ENCODE results near the gene FAM174C. TPM values are rescaled to one million over a fixed set of nuclear protein-coding genes. Genes with fewer than 3 reads are reported as not detected.
A peak's percentile ranks its signal among the peaks of the same experiment; 100 is the strongest.
"Not testable (repeated sequence)": the region's sequence is repeated elsewhere in the genome, so short reads cannot be mapped to it uniquely, and the experiment has no call there.

The FAM174C gene
- polyA plus RNA-seq, 4 donors, result 18.7 to 30.6 (median 19.8) TPM

- DNase-seq (ENCODE audit: low read depth in 4 of 4, low spot score in 3 of 4), result no peak
These were observed 38.2 kb upstream of the FAM174C start for GRCh38 chr19:1237027-1237659.

- DNase-seq (ENCODE audit: low read depth in 4 of 4, low spot score in 3 of 4), result no peak
These were observed 37.5 kb upstream of the FAM174C start, which contains the start of gene CBARP for GRCh38 chr19:1237754-1238368. Gene CBARP, minus strand, starts transcription at chr19:1238005. Its CDS starts 1,905 bp downstream, at chr19:1236100.

- no peak for DNase-seq (ENCODE audit: low read depth in 4 of 4, low spot score in 3 of 4)
These were observed 36.7 kb upstream of the FAM174C start for GRCh38 chr19:1238369-1239303.

DNA sequence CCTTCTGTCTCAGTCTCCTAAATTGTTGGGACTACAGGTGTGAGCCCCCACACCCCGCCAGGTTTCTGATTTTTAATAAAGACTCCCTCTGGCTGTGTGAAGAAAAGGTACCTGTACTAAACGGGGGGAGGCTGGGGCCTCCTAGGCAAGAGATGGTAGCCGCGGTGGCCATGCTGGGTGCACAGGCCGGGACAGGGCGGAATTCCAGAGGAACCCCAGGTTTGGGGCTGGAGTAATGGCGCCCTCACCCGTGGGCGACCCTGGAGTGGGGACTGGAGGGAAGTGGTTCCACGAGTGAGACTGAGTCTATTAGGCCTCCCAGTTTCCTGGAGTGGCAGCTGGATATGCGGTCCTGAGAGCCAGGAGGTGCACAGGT, 35.9 kb upstream of the FAM174C start:
- no peak for DNase-seq (ENCODE audit: low read depth in 4 of 4, low spot score in 3 of 4)

DNA sequence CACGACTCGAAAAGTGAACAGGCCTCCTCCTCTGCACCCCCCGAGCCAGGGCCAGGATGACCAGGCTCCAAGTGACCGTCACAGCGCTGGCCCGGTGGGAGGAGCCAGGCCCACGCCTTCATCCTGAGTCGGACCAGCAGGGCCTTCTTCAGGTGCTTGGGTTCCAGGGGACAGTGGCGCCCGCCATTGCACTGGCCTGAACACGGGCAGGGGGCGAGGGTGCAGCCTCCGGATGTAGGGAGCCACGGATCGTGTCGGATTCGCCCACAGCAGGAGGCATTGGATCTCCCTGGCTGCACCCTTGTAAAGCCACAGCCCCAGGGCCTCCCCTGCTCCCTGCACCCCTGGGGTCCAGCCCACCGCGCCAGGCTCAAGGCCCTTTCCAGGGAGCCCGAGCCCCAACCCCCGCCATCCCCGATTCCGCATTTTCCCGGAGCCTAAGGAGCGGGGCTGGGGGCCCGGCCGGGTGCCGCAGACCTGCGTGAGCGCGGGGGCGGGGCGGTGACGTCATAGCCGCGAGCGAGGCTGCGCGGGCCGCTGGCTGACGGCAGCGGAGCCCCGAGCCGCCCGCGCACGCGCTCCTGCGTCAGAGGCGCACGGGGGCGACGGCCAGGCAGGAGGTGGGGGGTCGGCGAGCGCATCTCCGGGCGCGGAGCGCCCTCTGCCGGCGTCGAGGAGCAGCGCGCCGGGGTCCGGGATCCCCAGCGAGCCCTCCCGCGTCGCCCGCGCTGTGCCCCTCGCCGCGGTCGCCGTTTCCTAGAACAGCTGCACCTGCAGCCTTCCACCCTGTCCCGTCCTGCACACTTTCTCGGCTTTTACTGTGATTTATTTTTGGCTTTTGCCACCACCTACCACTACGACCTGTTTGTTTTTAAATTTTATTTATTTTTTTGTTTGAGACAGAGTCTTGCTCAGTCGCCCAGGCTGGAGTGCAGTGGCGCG, 35.3 kb upstream of the FAM174C start:
- DNase-seq (ENCODE audit: low read depth in 4 of 4, low spot score in 3 of 4), result peak in 2 of 4 donors; percentile 80

- no peak for DNase-seq (ENCODE audit: low read depth in 4 of 4, low spot score in 3 of 4)
These were observed 34.4 kb upstream of the FAM174C start for GRCh38 chr19:1240925-1241324.

GRCh38 chr19:1241417-1242095, 33.8 kb upstream of the FAM174C start, which contains the start of gene ATP5F1D:
Gene ATP5F1D, plus strand, starts transcription at chr19:1241751. Its CDS starts 100 bp downstream, at chr19:1241851.
- peak in 1 of 4 donors; percentile 85 for DNase-seq (ENCODE audit: low read depth in 4 of 4, low spot score in 3 of 4)

DNA sequence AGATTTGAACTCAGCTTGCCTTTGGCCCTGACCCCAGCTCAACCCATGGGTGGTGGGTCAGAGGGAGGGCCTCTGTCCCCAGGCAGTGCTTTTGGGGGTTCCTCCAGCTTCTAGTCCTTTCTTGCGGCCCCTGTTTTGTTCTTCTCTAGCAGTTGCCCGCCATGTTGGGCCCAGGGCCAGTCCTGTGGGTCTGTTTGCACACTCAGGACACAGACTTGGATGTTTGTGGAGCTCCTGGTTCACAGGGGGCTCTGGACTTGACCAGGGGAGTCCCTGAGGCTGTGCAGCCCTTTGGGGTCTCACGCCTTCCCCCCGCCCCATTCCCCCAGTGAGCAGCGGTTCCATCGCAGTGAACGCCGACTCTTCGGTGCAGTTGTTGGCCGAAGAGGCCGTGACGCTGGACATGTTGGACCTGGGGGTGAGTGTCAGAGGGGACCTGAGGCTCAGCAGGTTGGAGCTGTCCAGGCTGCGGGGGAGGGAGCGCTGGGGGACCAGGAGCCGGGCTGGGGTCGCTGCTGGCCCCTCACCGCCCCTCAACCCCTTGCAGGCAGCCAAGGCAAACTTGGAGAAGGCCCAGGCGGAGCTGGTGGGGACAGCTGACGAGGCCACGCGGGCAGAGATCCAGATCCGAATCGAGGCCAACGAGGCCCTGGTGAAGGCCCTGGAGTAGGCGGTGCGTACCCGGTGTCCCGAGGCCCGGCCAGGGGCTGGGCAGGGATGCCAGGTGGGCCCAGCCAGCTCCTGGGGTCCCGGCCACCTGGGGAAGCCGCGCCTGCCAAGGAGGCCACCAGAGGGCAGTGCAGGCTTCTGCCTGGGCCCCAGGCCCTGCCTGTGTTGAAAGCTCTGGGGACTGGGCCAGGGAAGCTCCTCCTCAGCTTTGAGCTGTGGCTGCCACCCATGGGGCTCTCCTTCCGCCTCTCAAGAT, 31.3 kb upstream of the FAM174C start:
- no peak for DNase-seq (ENCODE audit: low read depth in 4 of 4, low spot score in 3 of 4)

- DNase-seq (ENCODE audit: low read depth in 4 of 4, low spot score in 3 of 4), result no peak
These were observed 30.5 kb upstream of the FAM174C start for GRCh38 chr19:1244693-1245451.

DNA sequence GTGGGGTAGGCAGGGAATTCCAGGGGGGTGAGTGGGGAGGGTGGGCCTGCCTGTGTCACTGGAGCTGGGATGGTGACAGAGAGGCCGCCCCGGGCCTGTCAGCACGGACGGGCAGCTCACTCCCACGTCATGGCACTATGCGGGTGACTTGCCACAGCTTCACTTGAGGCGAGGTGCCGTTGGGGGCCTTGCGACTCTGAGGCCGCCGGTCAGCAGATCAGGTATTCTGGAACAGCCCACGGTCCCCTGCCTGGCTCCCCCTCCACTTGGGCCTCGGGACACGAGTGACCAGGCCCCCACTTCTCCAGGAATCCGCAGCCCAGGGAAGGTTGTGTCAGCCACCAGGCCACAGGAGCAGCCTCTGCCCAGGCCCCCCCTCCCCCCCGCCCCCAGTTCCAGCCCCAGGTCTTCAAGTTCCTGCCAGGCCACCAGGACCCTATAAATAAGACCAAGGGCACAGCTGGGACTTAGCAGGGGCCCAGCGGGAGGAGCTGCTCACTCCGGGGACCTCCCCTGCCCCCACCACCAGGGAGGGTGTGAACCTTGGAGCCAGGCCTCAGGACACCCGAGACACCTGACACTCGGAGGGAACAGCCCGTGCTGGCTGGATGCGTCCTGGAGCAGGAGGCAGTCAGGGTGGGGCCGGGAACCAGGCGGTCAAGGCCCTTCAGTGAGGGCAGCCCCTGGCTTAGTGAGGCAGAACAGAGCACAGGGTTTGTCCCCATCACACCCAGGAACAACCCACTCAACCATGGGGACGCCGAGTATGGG, 29.7 kb upstream of the FAM174C start:
- DNase-seq (ENCODE audit: low read depth in 4 of 4, low spot score in 3 of 4), result no peak

DNA sequence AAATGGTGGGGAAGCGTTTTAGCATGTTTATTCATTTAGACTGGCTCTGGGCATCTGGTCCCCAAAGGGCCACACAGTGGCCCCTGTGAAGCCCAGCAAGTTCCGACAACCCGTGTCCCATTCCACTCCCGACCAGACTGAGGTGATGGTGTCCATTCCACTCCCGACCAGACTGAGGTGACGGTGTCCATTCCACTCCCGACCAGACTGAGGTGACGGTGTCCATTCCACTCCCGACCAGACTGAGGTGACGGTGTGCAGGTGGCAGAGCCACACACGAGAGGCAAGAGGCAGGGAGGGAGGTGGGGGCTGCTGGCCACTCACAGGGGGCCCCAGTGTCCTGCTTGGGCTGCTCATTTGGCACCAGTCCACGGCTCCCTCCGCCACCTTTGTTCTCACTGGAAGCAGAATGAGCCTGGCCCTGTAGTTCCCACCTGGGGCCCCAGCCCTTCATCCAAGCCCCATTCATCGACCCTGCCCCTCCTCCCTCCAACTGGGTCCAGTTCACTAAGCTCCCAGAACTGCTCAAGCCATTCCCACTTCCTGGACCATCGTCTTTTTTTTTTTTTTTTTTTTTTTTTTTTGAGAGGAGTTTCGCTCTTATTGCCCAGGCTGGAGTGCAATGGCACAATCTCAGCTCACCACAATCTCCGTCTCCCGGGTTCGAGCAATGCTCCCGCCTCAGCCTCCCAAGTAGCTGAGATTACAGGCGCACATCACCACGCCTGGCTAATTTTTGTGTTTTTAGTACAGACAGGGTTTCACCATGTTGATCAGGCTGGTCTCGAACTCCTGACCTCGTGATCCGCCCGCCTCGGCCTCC, 28.9 kb upstream of the FAM174C start:
- DNase-seq (ENCODE audit: low read depth in 4 of 4, low spot score in 3 of 4), result not testable (repeated sequence)

- DNase-seq (ENCODE audit: low read depth in 4 of 4, low spot score in 3 of 4), result no peak
These were observed 27.6 kb upstream of the FAM174C start for GRCh38 chr19:1247748-1248138.

DNA sequence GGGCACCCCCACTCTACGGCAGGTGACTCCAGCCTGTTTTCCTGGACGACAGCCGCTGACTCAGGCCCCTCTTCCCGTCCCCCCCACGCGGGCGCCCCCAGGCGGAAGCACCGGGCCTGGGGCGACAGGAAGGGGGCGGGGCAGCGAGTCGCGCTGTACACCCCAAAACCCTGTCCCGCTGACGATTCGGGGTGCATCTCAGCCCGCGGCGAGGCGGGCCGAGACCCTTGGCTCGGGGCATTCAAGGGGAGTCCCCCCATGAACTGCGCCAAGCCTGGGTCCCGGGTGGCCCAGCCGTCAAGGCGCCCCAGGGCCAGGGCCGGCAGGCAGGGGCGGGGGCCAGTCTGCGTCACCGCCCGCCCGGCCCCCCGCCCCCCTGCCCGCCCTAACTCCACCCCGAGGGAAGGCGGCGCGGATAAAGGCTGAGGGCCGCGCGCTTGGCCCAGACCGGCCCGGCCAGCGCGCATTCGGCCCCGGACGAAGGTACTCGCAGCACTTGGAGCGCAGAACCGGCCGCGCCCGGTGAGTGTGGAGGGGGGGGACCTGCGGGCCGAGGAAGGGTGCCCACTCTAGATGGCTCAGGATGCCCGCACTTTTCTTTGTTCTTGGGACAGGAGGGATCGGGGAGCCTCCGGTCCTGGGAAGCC, 27.1 kb upstream of the FAM174C start, which contains the start of gene MIDN:
TSS of gene MIDN (plus strand) at position 445 of the 647 bp plus-strand sequence. CDS start 1,714 bp downstream, outside the sequence.
- no peak for DNase-seq (ENCODE audit: low read depth in 4 of 4, low spot score in 3 of 4)

DNA sequence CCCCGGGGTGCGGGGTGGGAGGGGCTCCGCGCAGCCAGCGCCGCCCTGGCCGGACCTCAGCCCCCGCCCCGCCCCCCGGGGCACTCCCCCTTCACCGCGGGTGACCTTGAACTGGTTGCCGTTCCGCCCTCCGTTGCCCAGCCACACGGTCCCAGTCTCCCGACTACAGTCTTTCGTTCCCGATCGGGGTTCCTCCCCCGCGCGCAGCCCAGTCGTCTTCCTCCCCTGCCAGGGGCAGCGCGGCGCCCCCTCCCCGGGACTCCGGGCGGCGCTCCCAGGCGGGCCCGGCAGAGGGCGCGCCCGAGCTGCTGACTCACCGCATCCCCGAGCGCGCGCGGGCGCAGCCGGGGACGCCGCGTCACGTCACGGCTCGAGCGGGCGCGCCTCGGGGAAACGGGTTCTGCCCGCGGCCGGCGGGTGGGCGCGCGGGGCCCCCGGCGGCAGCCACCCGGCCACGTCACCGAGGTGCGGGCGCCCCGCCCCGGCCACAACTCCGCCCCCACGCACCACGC, 26.5 kb upstream of the FAM174C start:
- no peak for DNase-seq (ENCODE audit: low read depth in 4 of 4, low spot score in 3 of 4)

DNA sequence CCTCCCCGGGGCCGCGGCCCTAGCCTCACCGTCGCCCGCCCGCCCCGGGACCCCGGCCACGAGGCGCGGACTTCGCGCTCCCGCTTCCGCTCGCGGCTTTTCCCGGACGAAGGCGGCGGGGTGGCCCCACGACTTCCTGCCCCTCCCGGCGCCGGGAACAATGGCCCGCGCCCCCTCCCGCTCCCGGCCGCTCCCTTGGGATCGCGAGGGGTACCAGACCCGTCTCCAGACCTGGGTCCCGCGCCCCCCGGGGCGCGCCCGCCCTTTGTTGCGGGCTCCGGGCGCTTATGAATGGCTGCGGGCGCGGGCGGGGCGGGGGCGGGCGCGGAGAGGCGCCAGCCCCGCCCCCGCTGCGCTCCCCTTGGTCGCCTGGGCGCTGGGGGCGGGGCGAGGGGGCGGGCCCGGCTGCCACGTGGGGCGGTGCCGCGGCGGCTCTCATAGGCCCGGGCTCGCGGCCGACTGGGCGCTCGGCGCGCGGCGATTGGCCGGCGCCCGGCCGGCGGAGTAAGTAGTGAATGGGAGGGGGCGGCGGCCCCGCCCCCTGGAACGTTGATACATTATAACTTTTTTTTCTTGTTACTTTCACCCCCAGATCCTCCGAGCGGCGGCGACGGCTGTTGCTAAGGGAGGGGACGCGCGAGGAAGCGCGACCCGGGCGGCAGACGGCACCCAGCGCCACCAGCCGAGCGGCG, 25.9 kb upstream of the FAM174C start:
- DNase-seq (ENCODE audit: low read depth in 4 of 4, low spot score in 3 of 4), result peak; percentile 93 to 96 (median 94)

Measured in right renal pelvis (tissue), 4 donors.